Measurements from ENCODE around the gene ARRDC1. TPM values are rescaled to one million over a fixed set of nuclear protein-coding genes. Genes with fewer than 3 reads are reported as not detected.
"Not testable (repeated sequence)": the region's sequence is repeated elsewhere in the genome, so short reads cannot be mapped to it uniquely, and the experiment has no call there.

Gene ARRDC1
- total RNA-seq, 1 donor = 15.0 TPM

DNA sequence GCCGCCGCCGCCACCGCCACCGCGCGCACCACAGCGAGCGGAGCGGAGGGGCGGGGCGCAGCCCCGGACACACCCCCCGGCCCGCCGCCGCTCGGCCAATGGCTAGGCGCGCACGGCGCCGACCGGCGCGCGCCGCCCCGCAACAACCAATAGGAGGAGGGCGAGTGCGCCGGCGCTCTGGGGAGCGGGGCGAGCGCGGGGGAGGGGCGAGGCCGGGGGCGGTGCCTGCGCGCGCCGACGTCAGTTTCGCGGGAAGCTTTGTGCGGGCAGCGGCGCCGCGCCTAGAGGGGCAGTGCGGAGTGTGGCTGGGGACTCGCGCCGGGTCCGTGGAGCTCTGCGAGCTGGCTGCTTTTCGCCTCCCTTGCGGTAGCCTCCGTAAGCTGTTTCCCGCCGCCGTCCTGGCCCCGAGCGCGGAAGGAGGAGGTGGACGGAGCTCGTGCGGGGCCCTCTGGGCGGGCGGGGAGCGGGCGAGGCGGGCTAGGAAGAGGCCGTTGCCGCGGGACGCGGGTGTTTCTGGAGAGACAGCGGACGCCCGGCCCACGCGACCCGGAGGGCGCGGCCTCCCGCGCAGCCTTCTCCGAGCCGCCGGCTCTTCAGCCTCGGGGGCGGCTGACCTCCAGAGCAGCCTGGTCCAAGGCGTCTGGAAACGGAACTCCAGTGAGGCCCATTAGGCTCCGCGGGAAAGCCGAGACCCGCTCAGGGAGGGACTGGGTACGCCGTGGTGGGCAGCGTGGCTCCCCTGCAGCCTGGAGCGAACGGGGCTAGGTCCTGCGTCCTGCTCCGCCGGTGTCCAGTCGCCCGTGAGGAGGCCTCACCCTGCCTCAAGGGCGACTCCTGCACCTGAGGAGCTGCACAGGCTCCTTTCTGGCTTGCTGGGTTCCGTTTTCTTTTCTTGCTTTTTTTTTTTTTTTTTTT, 14.8 kb upstream of the ARRDC1 start, which contains the start of gene ZMYND19:
TSS of gene ZMYND19 (minus strand) at position 44 of the 915 bp plus-strand sequence. CDS start 249 bp downstream, outside the sequence.
- peak; percentile 76 for DNase-seq (ENCODE audit: low read depth)
- peak within 1 kb of the TSS; percentile 82 for H3K4me3 ChIP-seq (ENCODE audit: low read depth, low read length)
- TF ChIP-seq, protein P1, sequence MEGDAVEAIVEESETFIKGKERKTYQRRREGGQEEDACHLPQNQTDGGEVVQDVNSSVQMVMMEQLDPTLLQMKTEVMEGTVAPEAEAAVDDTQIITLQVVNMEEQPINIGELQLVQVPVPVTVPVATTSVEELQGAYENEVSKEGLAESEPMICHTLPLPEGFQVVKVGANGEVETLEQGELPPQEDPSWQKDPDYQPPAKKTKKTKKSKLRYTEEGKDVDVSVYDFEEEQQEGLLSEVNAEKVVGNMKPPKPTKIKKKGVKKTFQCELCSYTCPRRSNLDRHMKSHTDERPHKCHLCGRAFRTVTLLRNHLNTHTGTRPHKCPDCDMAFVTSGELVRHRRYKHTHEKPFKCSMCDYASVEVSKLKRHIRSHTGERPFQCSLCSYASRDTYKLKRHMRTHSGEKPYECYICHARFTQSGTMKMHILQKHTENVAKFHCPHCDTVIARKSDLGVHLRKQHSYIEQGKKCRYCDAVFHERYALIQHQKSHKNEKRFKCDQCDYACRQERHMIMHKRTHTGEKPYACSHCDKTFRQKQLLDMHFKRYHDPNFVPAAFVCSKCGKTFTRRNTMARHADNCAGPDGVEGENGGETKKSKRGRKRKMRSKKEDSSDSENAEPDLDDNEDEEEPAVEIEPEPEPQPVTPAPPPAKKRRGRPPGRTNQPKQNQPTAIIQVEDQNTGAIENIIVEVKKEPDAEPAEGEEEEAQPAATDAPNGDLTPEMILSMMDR (IDR thresholded peaks at IDR 0.05; ENCODE audit: insufficient read depth, low read length) = peak; percentile 11

DNA sequence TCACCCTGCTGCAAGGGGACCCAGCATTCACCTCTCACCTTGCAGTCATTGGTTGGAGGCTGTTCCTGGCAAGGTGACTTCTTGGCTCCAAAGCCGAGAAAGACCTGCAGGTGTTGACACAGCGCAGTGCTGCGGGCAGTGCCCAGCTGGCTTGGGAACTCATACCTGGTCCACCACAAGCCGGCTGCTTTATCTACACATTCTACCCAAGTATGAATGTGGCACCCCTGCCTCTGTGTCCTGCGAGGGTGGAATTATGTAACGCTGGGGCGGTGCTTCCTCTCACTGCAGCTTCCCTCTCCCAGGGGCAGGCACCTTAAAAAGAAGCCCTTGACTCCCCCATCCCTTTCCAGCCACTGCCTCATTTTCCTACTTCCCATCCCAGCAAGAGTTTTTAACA, 12.7 kb upstream of the ARRDC1 start:
- DNase-seq (ENCODE audit: low read depth) = no peak
- no peak overlapping the region for H3K4me3 ChIP-seq (ENCODE audit: low read depth, low read length)
- TF ChIP-seq, protein P1 (IDR thresholded peaks at IDR 0.05; ENCODE audit: insufficient read depth, low read length) = no peak

DNA sequence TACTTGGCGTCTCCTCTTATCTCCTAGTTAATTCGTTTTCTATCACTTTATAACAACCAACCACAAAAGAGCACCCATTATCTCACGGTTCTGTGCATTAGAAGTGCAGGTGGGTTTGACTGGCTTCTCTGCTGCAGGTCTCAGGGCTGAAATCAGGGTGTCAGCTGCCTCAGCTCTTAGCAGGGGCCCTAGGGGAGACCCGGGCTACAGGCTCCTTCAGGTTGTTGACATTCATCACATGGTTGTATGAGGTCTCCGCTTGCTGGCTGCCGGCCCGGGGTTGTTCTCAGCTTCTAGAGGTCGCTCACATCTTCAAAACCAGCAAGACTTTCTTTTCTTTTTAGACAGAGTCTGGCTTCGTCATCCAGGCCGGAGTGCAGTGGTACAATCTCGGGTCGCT, 12.3 kb upstream of the ARRDC1 start:
- no peak for DNase-seq (ENCODE audit: low read depth)
- TF ChIP-seq, protein P1 (IDR thresholded peaks at IDR 0.05; ENCODE audit: insufficient read depth, low read length) = no peak
- H3K4me3 ChIP-seq (ENCODE audit: low read depth, low read length) = no peak overlapping the region

DNA sequence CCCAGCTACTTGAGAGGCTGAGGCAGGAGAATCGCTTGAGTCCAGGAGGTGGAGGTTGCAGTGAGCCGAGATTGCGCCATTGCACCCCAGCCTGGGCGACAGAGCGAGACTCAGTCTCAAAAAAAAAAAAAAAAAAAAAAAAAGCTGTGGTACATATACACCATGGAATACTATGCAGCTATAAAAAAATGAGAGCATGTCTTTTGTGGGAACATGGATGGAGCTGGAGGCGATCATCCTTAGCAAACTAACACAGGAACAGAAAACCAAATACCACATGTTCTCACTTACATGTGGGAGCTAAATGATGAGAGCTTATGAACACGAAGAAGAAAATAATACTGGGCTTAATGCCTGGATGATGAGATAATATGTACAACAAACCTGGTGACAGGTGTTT, 8.9 kb upstream of the ARRDC1 start:
- not testable (repeated sequence) for H3K4me3 ChIP-seq (ENCODE audit: low read depth, low read length); DNase-seq (ENCODE audit: low read depth)

DNA sequence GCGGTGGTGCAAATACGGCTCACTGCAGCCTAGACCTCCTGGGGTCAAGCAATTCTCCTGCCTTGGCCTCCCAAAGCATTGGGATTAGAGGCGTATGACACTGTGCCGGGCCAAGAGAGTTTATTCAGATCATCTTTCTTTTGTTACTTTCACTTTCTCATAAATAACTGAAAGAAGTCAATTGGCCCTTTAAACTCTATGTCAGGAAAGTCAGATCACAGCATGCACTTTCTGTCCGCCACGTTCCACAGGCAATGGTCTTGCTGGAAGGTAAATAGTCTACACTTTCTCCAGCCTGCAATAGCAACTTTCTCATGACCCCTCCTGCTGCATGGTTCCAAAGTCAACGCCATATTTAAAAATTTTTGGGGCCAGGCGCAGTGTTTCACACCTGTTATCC, 6.5 kb upstream of the ARRDC1 start:
- H3K4me3 ChIP-seq (ENCODE audit: low read depth, low read length) = no peak overlapping the region
- DNase-seq (ENCODE audit: low read depth) = no peak
- TF ChIP-seq, protein P1 (IDR thresholded peaks at IDR 0.05; ENCODE audit: insufficient read depth, low read length) = no peak

DNA sequence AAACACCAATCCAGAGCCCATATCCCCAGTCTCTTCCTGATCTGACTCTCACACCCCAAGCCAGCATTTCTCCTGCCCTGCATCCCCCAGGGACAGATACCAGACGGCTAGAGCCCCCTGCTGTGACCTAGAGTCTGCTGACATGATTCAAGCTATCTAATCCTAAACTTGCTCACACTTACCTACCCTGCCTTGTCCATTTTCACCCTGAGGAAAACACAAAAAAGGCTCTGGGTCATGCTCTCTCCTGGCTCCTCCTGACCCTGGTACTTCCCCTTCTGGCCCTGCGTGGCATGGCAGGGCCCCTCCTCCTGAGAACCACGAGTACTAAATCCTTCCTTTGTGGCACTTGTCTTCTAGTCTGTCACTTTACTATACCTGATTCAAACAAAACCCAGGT, 2.8 kb upstream of the ARRDC1 start:
- DNase-seq (ENCODE audit: low read depth) = no peak
- no peak overlapping the region for H3K4me3 ChIP-seq (ENCODE audit: low read depth, low read length)
- TF ChIP-seq, protein P1 (IDR thresholded peaks at IDR 0.05; ENCODE audit: insufficient read depth, low read length) = peak; percentile 2

DNA sequence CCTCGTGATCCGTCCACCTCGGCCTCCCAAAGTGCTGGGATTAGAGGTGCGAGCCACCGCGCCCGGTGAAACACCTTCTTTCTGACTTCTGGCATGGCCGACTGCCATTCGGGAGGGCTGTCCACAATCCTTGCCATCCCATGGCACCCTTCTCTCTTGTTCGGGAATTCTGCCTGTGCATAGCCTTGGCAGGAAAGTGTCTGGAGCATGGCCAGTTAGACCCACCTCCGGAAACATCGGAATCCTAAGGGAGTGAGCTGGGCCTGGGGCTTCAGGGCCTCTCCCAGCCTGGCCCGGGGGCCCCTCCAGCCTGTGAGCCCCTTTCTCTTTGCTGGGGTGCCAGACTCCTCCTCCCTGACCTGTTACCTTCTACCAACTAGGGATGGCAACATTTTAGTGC, 1.6 kb upstream of the ARRDC1 start:
- TF ChIP-seq, protein P1 (IDR thresholded peaks at IDR 0.05; ENCODE audit: insufficient read depth, low read length) = no peak
- DNase-seq (ENCODE audit: low read depth) = no peak
- H3K4me3 ChIP-seq (ENCODE audit: low read depth, low read length) = no peak overlapping the region

Measured in fibroblast of the aortic adventitia (primary cell).